ENCODE results near the gene CACFD1.

The CACFD1 gene

DNA sequence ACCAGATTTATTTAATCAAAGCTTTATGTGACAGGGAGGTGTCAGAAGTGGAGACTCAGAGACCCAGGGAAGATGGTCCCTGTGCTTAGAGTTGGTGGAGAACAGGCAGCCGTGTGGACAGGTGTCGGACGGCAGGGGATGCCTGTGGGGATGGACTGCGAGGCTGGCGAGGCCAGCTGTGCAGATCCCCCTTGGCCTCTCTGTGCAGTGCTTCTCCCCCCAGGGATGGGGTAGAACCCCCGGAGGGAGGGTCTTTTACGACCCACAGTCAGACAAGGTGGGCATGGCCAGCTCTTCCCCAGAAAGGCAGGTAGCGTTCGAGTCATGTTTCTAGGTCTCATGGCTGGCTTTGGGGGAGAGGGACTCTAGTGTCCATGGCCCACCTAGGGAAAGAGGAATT, 23.8 kb downstream of the CACFD1 start:
- no peak for DNase-seq (ENCODE audit: low read depth)

GRCh38 chr9:133484671-133485437, 25.1 kb downstream of the CACFD1 start:
- DNase-seq (ENCODE audit: low read depth): no peak

- DNase-seq (ENCODE audit: low read depth): no peak
Measured at GRCh38 chr9:133485531-133486260, 25.9 kb downstream of the CACFD1 start.

DNA sequence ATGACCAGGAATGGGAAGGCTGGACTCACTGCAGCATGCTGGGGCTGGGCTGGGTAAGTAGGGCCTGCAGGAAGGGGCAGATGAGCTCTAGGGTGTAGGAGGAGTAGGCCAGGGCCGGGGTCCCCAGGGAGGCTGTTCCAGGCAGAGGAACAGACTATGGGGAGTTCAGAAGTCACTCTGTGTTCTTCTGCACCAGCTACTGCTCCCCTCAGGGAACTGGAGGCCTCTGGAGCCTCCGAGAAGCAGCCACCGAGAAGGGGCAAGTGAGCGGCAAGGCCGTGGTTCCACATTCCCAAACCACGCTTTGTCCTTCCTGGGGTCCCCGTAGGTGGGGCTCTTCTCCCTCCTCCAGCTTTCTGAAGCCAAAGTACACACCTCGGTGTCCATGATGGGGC, 27.6 kb downstream of the CACFD1 start:
- no peak for DNase-seq (ENCODE audit: low read depth)

GRCh38 chr9:133488686-133489252, 29.0 kb downstream of the CACFD1 start:
- DNase-seq (ENCODE audit: low read depth): no peak

DNA sequence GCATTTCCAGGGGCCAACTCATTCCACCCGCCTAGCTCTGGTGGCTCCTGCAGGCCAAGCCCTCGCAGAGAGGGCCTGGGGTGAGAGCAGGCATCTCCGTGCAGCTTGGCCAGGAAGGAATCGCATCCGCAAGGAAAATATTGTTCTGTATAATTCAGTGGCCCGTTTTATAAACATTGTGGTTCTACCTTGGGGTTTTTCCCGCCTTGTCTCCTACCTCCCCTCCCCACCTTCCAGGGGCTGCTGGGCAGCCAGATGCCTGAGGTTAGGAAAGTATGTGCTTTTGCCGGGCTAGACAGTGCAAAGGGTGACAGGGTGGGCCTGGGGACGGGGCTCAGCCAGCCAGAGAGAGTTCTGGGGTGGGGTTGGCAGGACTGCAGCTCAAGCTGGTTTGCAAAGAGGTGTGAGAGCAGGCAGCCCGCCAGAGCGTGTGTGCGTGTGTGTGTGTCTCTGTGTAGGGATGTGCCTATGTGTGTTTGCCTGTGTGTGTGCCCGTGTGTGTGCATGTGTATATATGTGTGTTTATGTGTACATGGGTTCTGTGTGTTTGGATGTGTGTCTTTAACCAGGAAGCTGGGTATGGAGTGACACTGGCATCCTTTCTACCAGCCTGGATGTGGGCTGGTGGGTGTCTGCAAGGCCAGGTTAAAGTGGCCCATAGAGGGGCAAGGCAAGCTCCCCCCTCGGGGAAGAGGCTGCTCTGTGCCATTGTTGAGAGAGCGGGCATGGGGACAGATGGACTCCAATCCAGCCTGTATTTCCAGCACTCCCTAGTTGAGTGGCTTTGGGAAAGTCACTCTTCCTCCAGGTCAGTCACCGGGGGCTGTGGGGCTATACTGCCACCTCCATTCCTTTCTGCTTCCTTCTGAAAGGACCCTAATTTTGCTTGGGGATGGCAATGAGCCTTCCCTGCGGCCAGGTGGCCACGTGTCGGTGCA, 29.7 kb downstream of the CACFD1 start:
- DNase-seq (ENCODE audit: low read depth): no peak

DNA sequence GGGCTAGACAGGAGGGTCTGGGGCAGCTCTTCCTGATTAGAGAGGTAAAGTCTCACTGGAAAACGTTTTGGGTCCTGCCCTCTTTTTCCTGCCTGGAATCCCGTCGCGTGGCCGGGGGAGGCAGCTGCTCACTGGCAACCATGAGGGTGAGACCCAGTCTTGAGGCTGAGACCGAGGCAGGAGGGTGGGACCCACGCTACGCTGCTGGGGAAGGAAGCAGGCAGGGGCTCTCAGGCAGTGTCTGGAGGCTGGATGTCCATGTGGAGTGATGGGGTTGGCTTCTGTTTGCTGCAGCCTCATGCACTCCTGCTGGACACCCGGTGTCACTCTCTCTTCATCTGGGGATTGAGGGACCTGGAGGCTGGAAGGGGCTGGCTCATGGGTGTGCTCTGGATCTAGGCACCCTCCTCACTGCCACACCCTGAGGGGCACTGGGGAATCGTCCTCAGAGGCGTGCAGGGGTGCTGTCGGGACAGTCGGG, 30.5 kb downstream of the CACFD1 start:
- no peak for DNase-seq (ENCODE audit: low read depth)

DNA sequence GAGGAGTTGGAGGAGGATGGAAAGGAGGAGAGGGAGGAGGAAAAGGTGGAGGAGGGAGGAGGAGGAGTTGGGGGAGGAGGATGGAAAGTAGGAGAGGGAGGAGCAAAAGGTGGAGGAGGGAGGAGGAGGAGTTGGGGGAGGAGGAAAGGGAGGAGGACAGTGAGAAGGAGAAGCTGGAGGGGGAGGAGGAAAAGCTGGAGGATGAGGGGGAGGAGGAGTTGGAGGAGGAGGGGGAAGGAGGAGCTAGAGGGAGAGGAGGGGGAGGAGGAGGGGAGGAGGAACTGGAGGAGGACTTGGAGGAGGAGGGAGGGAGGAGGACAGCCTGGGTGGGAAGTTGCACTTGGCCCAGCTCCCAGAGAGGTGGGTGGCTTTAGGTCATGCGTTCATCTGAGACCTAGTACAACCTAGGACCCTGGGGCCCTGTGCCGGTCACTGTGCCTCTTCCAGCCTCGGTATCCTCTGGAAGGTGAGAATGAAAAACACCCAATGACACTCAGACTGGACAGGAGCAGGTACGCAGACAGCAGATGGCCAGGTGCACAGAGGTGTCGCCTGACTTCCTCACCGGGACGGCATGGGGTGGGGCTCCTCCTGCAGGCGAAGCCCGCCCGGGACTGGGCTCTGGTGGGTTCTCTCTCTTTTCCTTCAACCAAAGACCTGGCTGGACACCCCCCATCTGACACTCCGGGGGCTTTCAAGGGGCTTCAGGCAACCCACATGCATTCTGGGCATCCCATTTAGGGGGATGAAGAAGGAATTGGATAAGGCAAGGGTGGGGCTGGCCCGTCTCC, 31.3 kb downstream of the CACFD1 start:
- DNase-seq (ENCODE audit: low read depth): no peak

GRCh38 chr9:133491656-133491925, 31.8 kb downstream of the CACFD1 start:
- no peak for DNase-seq (ENCODE audit: low read depth)

- DNase-seq (ENCODE audit: low read depth): no peak
Measured at GRCh38 chr9:133492061-133493021, 32.6 kb downstream of the CACFD1 start.

GRCh38 chr9:133493428-133493827, 33.6 kb downstream of the CACFD1 start:
- DNase-seq (ENCODE audit: low read depth): no peak

DNA sequence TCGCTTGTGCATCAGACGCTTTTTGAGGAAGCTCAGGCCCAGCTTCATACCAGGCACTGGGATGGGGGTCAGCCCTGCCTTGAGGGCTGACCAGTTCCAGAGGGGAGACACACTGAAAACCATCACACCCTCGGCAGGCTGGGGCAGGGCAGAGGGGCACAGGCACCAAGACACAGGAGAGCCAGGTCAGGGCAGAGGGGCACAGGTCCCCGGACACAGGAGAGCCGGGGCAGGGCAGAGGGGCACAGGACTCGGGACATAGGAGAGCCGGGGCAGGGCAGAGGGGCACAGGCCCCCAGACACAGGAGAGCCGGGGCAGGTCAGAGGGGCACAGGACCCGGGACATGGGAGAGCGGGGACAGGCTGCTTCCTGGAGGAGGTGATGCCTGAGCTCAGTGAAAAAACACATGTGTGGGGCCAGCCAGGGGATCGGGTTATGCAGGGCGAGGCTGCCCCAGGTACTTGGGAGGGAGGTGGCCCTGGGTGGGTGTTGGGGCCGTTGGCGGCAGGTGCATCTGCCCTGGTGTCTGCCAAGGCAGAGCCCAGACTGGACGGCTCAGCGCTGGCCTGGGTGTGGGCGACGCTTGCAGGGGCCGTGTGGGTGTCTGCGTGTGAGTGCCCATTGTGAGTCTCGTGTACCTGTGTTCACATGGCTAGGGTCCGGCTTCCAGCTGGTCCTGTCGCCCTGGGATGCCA, 34.2 kb downstream of the CACFD1 start:
- no peak for DNase-seq (ENCODE audit: low read depth)

DNA sequence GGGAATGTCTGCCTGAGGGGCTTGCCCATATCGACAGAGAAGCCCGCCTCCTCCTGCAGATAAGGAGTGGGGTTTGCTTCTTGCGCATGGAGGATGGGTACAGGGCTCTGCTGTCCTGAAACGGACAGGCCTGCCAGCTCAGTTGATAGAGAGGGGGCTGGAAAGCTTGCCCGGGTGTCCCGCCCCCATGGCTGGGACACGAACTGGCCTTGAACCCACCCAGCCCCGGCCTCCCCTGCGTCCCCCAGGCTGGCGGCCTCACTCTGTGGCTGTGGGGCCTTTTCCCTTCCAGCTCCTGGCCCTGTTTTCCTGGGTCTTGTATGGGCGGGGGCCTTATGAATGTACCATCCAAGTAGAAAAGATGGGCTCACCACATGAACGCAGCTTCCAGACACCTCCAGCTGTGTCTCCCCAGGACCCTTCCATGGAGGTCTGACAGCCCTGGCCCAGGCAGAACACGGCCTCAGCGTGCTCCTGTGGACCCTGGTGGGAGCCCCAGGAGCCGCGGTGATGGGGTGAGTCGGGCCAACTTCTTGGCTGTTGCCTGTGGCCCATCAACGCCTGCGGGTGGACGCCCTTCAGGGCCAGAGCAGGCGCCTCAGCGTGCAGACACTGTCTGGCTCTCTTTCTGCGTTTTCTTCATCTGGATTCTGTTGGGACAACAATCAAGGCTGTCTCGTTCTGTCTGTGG, 35.0 kb downstream of the CACFD1 start:
- no peak for DNase-seq (ENCODE audit: low read depth)

GRCh38 chr9:133495327-133496293, 35.8 kb downstream of the CACFD1 start:
- DNase-seq (ENCODE audit: low read depth): no peak

DNA sequence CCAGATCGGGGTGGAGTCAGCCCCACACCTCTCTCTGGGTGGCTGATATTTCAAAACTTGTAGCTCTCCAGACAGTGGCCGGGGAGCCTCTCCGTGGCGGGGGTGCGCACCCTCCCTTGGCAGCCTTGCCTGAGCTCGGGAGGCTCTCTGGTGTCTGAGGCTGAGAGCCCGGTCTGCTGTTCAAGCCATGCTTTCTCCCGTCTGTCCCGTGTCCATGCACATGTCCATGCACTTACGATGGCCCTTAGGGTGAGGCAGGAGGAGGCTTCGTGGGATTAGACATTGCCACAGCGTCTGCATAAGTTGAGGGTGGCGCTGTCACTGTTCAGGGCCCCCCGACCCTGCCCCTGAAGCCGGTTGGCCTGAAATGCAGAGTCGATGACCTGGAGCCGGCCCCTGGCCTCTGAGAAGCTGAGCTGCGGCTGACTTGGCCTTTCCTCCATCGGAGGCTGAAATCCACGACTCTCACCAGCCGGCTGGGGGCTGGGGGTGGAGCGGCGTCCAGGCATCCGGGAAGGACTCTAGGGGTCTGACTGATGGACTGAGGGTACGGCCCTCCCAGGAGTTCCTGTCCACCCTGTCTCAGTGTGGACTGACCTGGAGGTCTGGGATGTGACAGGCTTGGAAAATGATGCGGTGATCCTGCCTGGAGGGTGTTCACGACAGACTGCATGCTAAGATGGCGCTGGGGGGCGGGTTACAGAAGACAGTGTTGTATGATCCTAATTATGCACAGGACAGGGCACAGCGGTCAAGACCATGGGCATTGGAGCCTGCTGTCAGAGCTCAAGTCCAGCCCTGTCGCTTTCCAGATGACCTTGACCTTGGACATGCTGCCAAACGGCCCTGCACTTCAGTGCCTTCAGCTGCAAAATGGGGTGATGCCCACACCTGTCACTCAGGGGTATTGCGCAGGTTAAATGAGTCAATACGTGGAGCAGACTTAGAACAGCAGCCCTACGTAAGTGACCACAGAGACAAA, 37.4 kb downstream of the CACFD1 start:
- DNase-seq (ENCODE audit: low read depth): no peak

DNA sequence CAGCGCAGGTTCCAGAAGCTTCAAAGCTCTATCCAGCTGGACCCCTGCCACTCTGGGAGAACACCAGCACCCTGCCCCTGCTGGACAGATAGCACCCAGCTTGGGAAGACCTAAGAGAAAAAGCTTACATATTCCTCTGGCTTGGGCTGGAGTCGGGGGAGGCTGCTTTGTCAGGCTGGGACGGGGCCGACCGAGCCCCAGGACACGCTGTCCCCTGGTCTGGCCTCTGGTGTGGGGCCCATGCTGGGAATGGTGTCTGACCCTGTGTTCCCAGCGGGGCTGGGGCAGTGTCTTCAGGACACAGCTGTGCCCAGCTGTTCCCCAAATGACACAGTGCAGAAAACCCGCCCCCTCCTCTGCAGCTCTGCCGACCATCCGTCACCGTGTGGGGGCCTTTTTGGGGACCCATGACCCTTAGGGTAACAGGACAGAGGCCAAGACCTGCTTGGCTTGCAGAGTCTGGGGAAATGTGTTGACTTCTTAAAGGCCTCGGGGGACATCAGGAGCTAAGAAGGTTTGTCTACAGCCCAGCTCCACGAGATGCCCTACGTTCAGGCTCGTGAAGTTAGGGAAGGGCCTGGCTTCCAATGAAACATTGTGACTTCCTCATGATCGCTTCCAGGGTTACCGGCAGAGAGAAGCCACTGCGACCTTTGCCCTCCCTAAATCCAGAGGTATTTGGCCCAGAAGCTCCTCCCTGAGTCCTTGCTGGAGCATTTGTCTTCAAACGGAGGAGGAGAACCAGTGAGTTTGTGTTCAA, 39.5 kb downstream of the CACFD1 start:
- DNase-seq (ENCODE audit: low read depth): no peak
